Fibroblast of pulmonary artery (primary cell): ENCODE results near the gene NDUFA11.

Experiments used
- DNase-seq: peaks from one replicate; pipeline ENCODE4 v3.0.0-alpha.2; 2010; ENCODE audit warnings: low read depth
- H3K4me3 ChIP-seq: replicated peaks from 2 replicates; pipeline ENCODE4 v1.5.1; 2011; ENCODE audit warnings: low read depth, mild to moderate bottlenecking, control low read depth, low read length, moderate library complexity
- TF ChIP-seq, protein P1 (sequence below): IDR thresholded peaks from 2 replicates; pipeline ENCODE4 v1.5.1; 2011; ENCODE audit warnings: mild to moderate bottlenecking, control low read depth, low read length, inconsistent platforms; ENCODE audit errors: missing control alignments

NDUFA11 gene

DNA sequence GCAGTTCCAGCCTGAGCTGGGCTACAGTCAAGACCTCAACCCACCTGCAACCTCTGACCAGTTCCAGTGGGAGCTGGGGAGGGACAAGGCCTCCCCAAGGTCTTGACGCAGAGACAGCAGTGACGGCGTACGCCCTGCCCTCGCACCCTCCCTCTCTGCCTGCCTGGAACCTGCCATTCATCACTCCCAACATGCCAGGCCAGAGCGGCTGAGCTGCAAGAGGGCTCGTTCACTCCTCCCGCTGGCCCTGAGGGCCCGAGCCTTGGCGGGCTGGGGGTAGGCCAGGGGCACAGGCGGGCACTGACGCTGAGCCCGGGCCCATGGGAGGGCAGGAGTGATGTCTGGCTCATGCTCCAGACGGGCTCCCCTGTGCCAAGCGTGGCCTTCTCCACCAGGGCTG, 8.2 kb downstream of the NDUFA11 start:
- H3K4me3 ChIP-seq, result no peak overlapping the region
- DNase-seq, result no peak
- TF ChIP-seq, protein P1, sequence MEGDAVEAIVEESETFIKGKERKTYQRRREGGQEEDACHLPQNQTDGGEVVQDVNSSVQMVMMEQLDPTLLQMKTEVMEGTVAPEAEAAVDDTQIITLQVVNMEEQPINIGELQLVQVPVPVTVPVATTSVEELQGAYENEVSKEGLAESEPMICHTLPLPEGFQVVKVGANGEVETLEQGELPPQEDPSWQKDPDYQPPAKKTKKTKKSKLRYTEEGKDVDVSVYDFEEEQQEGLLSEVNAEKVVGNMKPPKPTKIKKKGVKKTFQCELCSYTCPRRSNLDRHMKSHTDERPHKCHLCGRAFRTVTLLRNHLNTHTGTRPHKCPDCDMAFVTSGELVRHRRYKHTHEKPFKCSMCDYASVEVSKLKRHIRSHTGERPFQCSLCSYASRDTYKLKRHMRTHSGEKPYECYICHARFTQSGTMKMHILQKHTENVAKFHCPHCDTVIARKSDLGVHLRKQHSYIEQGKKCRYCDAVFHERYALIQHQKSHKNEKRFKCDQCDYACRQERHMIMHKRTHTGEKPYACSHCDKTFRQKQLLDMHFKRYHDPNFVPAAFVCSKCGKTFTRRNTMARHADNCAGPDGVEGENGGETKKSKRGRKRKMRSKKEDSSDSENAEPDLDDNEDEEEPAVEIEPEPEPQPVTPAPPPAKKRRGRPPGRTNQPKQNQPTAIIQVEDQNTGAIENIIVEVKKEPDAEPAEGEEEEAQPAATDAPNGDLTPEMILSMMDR, result no peak

DNA sequence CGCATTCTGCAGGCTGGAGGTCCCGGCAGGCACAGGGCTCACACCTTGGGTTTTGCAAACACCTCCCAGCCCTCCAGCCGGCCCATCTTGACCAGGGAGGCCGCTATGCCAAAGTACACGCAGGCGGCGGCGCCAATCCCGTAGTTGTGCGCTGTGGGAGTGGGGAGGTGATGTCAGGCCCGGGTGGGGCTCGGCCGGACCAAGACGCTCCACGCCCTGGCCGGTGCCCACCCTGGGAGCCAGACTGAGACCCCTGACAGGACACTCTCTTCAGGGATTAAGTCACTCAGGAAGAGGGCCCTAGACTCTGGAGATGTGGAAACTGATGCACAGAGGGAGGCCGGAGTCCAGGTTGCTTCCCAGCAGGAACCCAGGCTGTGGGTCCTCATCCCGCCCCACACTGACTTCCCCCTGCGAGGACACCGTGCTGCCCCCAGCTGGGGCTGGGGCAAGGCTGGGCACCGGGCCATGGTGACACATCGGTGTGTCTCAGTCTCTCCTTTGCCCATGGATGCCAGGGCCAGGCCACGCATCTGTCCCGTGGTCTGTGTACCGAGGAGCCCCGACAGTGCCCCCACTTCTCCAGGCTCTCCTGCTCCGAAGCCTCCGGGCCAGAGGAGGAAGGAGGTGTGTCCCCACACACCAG, 8.8 kb downstream of the NDUFA11 start:
- TF ChIP-seq, protein P1, result no peak
- H3K4me3 ChIP-seq, result no peak overlapping the region
- no peak for DNase-seq

DNA sequence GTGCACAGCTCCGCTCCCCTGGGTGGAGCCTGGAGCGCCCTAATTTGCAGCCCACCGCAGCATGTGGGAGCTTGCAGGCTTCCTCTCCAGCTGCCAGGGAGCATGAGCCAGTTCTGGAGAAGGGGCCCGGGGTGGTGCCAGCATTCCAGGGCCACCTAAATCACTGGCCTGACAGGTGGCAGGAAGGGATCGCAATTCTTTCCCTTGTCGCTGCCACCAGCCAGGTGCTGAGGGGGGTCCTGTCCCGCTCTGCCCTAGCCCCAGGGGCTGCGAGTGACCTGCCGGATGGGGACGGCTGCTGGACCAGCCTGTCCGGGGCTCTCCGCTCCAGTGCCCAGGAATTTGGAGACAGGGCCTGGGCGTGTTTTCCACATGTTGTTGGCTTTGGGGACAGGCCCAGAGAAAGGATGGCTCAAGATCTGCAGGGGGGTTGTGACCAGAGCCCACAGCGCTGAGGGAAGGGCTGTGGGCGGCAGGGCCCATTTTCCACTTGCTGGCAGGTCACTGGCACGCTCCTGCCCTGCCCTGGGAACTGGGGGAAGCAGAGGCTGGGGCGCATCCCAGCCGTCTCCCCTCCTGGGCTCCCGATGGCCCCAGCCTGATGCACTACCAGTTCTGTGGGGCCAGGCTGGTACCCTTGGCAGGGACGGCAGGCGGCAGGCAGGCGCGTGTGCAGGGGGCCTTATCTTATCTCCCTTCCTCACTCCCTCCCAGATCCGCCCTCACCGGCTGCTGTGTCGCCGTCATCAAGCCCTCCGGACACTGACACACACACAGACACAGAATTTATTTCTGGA, 9.5 kb downstream of the NDUFA11 start:
- TF ChIP-seq, protein P1, result no peak
- no peak for DNase-seq
- no peak overlapping the region for H3K4me3 ChIP-seq

DNA sequence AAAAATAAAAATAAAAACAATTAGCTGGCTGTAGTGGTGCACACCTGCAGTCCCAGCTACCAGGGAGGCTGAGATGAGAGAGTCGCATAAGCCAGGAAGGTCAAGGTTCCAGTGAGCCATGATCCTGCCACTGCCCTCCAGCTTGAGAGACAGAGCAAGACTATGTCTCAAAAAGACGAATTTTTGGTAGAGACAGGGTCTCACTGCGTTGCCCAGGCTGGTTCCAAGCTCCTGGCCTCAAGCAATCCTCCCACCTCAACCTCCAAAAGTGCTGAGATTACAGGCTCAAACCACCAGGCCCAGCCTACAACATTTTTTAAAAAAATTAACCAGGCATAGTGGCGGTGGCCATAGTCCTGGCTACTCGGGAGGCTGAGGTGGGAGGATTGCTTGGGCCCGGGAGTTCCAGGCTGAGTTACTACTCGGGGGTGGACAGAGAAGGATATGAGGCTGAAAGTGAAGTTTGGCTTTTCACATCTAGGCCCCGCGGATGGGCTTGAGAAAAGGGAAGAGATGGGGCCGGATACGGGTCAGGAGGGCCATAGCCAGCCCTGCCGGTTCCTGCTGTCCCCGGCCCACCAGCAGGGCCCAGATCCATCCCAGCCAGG, 10.2 kb downstream of the NDUFA11 start:
- TF ChIP-seq, protein P1, result no peak
- no peak for DNase-seq
- no peak overlapping the region for H3K4me3 ChIP-seq

DNA sequence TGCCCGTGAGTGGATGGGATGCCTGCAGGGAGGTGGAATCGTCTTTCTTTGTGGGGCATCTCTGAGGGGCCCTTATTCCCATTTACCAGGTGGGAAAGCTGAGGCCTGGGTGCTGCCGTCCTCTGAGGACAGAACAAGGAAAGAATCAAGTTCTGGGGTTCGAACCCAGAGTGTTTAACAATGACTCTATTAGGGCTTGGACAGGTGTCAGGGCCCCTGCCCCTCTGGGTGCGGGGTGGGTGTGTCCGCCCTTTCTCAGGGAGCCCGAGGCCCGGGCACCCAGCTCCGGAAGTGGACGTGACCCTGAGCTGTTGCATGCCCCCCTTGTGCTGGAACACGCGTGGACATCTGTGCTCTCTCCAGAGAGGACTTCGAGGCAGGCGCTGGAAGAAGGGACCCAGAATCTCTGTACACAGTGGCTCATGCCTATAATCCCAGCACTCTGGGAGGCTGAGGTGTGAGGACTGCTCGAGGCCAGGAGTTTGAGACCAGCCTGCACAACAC, 10.8 kb downstream of the NDUFA11 start:
- no peak for DNase-seq
- H3K4me3 ChIP-seq, result no peak overlapping the region
- TF ChIP-seq, protein P1, result no peak

DNA sequence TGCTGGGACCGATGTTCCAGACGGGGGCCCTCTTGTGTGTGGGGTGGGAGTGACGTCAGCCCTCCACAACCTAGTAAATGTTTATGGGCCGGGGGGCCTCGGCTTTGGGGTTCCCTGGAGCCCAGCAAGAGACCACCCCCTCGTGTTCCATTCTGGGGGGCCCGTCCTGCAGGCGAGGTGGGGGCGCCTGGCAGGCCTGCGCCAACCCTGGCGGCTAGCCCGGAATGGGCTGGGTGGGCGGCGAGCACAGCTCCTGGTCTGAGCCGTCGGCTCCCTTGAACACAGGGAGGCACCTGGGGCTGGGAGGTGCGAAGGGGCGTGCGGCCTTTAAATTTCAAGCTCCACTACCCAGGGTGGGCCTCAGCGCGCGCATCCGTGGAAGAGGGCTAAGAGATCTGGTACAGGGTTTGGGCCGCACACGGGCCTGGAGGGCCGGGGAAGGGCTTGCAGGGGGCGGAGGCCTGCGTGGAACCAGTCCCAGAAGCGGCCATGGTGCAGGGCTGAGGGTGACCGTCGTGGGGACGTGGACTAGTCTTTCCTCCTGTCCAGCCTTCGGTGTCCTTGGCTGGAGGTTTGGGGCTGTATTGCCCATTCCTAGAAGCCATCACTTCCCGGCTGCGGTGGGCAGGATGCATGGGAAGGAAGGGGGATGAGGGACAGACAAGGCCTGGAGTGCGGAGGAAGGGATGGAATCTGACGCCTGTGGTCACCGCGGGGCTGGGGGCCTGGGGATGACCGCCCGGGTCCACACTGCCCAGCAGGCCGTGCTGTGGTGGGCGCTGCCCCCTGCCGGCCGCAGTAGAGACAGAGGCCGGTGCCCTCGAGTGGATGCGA, 11.4 kb downstream of the NDUFA11 start:
- TF ChIP-seq, protein P1, result peak; percentile 69
- DNase-seq, result peak; percentile 46
- H3K4me3 ChIP-seq, result no peak overlapping the region
